Measurements from ENCODE around the gene DLG4. TPM values are rescaled to one million over a fixed set of nuclear protein-coding genes. Genes with fewer than 3 reads are reported as not detected.

Gene DLG4
- total RNA-seq, result 2.9 TPM
- under 1 TPM; 0.22 to 0.73 (median 0.42) TPM for polyA plus RNA-seq

- H3K27ac Mint-ChIP-seq, result peak within 1 kb of the TSS; percentile 91 to 97 (median 97)
- H3K36me3 Mint-ChIP-seq, result peaks cover 9% of the 10 kb centered on the region
- DNase-seq (peak; percentile 59 to 82 (median 65)), ATAC-seq (ENCODE audit: low read depth in 2 of 2) (peak; percentile 74 to 77)
- no peaks in the 10 kb centered on the region for H3K27me3 Mint-ChIP-seq
- H3K4me1 Mint-ChIP-seq, result peaks cover 0 to 58% (median 29%) of the 10 kb centered on the region in 4 donors
- no peaks in the 10 kb centered on the region for H3K27me3 ChIP-seq (ENCODE audit: control insufficient read depth, insufficient read depth, low read length)
- peak within 1 kb of the TSS; percentile 83 for H3K27ac ChIP-seq (ENCODE audit: insufficient read depth, low read length, poor library complexity, severe bottlenecking)
- H3K4me3 ChIP-seq (ENCODE audit: low read depth, low read length), result peak within 1 kb of the TSS; percentile 75
- H3K4me1 ChIP-seq (ENCODE audit: control insufficient read depth, insufficient read depth, low read length, poor library complexity, severe bottlenecking), result peaks cover 53% of the 10 kb centered on the region
- H3K36me3 ChIP-seq (ENCODE audit: control insufficient read depth, insufficient read depth, low read length), result peaks cover 23% of the 10 kb centered on the region
- H3K9me3 ChIP-seq (ENCODE audit: control insufficient read depth in 2 of 2, low read length in 2 of 2), result no peaks in the 10 kb centered on the region
- H3K9me3 Mint-ChIP-seq, result no peaks in the 10 kb centered on the region
- peak within 1 kb of the TSS; percentile 89 to 96 (median 94) for H3K4me3 Mint-ChIP-seq
Observed at GRCh38 chr17:7219812-7220592, at the start of gene DLG4, which contains the start of gene ACADVL. DLG4 (minus strand) TSS chr17:7219836. ACADVL (plus strand) TSS chr17:7219938; CDS start chr17:7219985, 47 bp downstream.

GRCh38 chr17:7266784-7267183 lies 47.1 kb upstream of the DLG4 start:
- Histone ChIP-seq H3K27ac (ENCODE audit: insufficient read depth, low read length, poor library complexity, severe bottlenecking) (no peak overlapping the region), H3K36me3 (ENCODE audit: control insufficient read depth, insufficient read depth, low read length) (no peaks in the 10 kb centered on the region), H3K4me1 (ENCODE audit: control insufficient read depth, insufficient read depth, low read length, poor library complexity, severe bottlenecking) (peaks cover 19% of the 10 kb centered on the region), H3K4me3 (ENCODE audit: low read depth, low read length) (no peak overlapping the region), H3K9me3 (ENCODE audit: control insufficient read depth in 2 of 2, low read length in 2 of 2) (no peaks in the 10 kb centered on the region), H3K27me3 (ENCODE audit: control insufficient read depth, insufficient read depth, low read length) (peaks cover 6% of the 10 kb centered on the region)
- ATAC-seq (ENCODE audit: low read depth in 2 of 2) (no peak), DNase-seq (no peak)
- H3K27ac Mint-ChIP-seq, result peak overlapping the region in 2 of 3 donors; percentile 20 to 78
- H3K4me3 Mint-ChIP-seq, result peak overlapping the region in 1 of 4 donors; percentile 67
- H3K36me3 Mint-ChIP-seq, result no peaks in the 10 kb centered on the region
- peaks cover 41% of the 10 kb centered on the region for H3K27me3 Mint-ChIP-seq
- peaks cover 5 to 24% (median 12%) of the 10 kb centered on the region in 4 donors for H3K4me1 Mint-ChIP-seq
- peaks cover 0 to 2% (median 0%) of the 10 kb centered on the region in 7 donors for H3K9me3 Mint-ChIP-seq

- Mint-ChIP-seq H3K36me3 (no peaks in the 10 kb centered on the region), H3K27ac (no peak overlapping the region), H3K4me3 (peak overlapping the region; percentile 27 to 90 (median 66)), H3K4me1 (peaks cover 5 to 32% (median 13%) of the 10 kb centered on the region in 4 donors), H3K27me3 (peaks cover 33% of the 10 kb centered on the region), H3K9me3 (peaks cover 0 to 2% (median 0%) of the 10 kb centered on the region in 7 donors)
- Histone ChIP-seq H3K27me3 (ENCODE audit: control insufficient read depth, insufficient read depth, low read length) (peaks cover 6% of the 10 kb centered on the region), H3K27ac (ENCODE audit: insufficient read depth, low read length, poor library complexity, severe bottlenecking) (no peak overlapping the region), H3K4me1 (ENCODE audit: control insufficient read depth, insufficient read depth, low read length, poor library complexity, severe bottlenecking) (peaks cover 34% of the 10 kb centered on the region), H3K9me3 (ENCODE audit: control insufficient read depth in 2 of 2, low read length in 2 of 2) (no peaks in the 10 kb centered on the region), H3K36me3 (ENCODE audit: control insufficient read depth, insufficient read depth, low read length) (peaks cover 5% of the 10 kb centered on the region), H3K4me3 (ENCODE audit: low read depth, low read length) (no peak overlapping the region)
- ATAC-seq (ENCODE audit: low read depth in 2 of 2), result no peak
- DNase-seq, result no peak
Observed at GRCh38 chr17:7263801-7264078, 44.1 kb upstream of the DLG4 start.

- H3K4me1 Mint-ChIP-seq, result peaks cover 5 to 32% (median 13%) of the 10 kb centered on the region in 4 donors
- Histone ChIP-seq H3K4me1 (ENCODE audit: control insufficient read depth, insufficient read depth, low read length, poor library complexity, severe bottlenecking) (peaks cover 34% of the 10 kb centered on the region), H3K9me3 (ENCODE audit: control insufficient read depth in 2 of 2, low read length in 2 of 2) (no peaks in the 10 kb centered on the region), H3K27me3 (ENCODE audit: control insufficient read depth, insufficient read depth, low read length) (peaks cover 6% of the 10 kb centered on the region), H3K27ac (ENCODE audit: insufficient read depth, low read length, poor library complexity, severe bottlenecking) (no peak overlapping the region), H3K36me3 (ENCODE audit: control insufficient read depth, insufficient read depth, low read length) (peaks cover 6% of the 10 kb centered on the region), H3K4me3 (ENCODE audit: low read depth, low read length) (no peak overlapping the region)
- H3K36me3 Mint-ChIP-seq, result no peaks in the 10 kb centered on the region
- peak overlapping the region; percentile 58 to 90 (median 72) for H3K4me3 Mint-ChIP-seq
- peaks cover 33% of the 10 kb centered on the region for H3K27me3 Mint-ChIP-seq
- no peak for DNase-seq
- ATAC-seq (ENCODE audit: low read depth in 2 of 2), result peak in 1 of 2 donors; percentile 26
- peak overlapping the region in 2 of 3 donors; percentile 26 to 42 for H3K27ac Mint-ChIP-seq
- H3K9me3 Mint-ChIP-seq, result peaks cover 0 to 2% (median 0%) of the 10 kb centered on the region in 7 donors
Observed at GRCh38 chr17:7262935-7263800, 43.5 kb upstream of the DLG4 start.

GRCh38 chr17:7262192-7262934 lies 42.7 kb upstream of the DLG4 start, which contains the start of gene CLDN7:
CLDN7 (minus strand) TSS chr17:7262478; CDS start chr17:7262043, 435 bp downstream.
- DNase-seq, result no peak
- Histone ChIP-seq H3K9me3 (ENCODE audit: control insufficient read depth in 2 of 2, low read length in 2 of 2) (no peaks in the 10 kb centered on the region), H3K36me3 (ENCODE audit: control insufficient read depth, insufficient read depth, low read length) (peaks cover 7% of the 10 kb centered on the region), H3K27me3 (ENCODE audit: control insufficient read depth, insufficient read depth, low read length) (peaks cover 6% of the 10 kb centered on the region), H3K4me1 (ENCODE audit: control insufficient read depth, insufficient read depth, low read length, poor library complexity, severe bottlenecking) (peaks cover 34% of the 10 kb centered on the region), H3K4me3 (ENCODE audit: low read depth, low read length) (no peak within 1 kb of the TSS), H3K27ac (ENCODE audit: insufficient read depth, low read length, poor library complexity, severe bottlenecking) (no peak within 1 kb of the TSS)
- no peaks in the 10 kb centered on the region for H3K36me3 Mint-ChIP-seq
- peaks cover 33% of the 10 kb centered on the region for H3K27me3 Mint-ChIP-seq
- H3K9me3 Mint-ChIP-seq, result peaks cover 0 to 2% (median 0%) of the 10 kb centered on the region in 7 donors
- peak within 1 kb of the TSS in 2 of 3 donors; percentile 26 to 42 for H3K27ac Mint-ChIP-seq
- H3K4me3 Mint-ChIP-seq, result peak within 1 kb of the TSS; percentile 69 to 90 (median 74)
- H3K4me1 Mint-ChIP-seq, result peaks cover 5 to 32% (median 13%) of the 10 kb centered on the region in 4 donors
- no peak for ATAC-seq (ENCODE audit: low read depth in 2 of 2)

- peaks cover 6% of the 10 kb centered on the region for H3K27me3 ChIP-seq (ENCODE audit: control insufficient read depth, insufficient read depth, low read length)
- Mint-ChIP-seq H3K27me3 (peaks cover 30% of the 10 kb centered on the region), H3K4me1 (peaks cover 5 to 31% (median 13%) of the 10 kb centered on the region in 4 donors), H3K4me3 (peak overlapping the region; percentile 69 to 81 (median 74)), H3K27ac (no peak overlapping the region), H3K9me3 (no peaks in the 10 kb centered on the region), H3K36me3 (peaks cover 3% of the 10 kb centered on the region)
- peaks cover 34% of the 10 kb centered on the region for H3K4me1 ChIP-seq (ENCODE audit: control insufficient read depth, insufficient read depth, low read length, poor library complexity, severe bottlenecking)
- peaks cover 13% of the 10 kb centered on the region for H3K36me3 ChIP-seq (ENCODE audit: control insufficient read depth, insufficient read depth, low read length)
- H3K4me3 ChIP-seq (ENCODE audit: low read depth, low read length), result no peak overlapping the region
- H3K27ac ChIP-seq (ENCODE audit: insufficient read depth, low read length, poor library complexity, severe bottlenecking), result peak overlapping the region; percentile 5
- ATAC-seq (ENCODE audit: low read depth in 2 of 2) (peak; percentile 52 to 66), DNase-seq (peak in 2 of 3 donors; percentile 33 to 52)
- no peaks in the 10 kb centered on the region for H3K9me3 ChIP-seq (ENCODE audit: control insufficient read depth in 2 of 2, low read length in 2 of 2)
Observed at GRCh38 chr17:7261379-7262191, 41.9 kb upstream of the DLG4 start.

Data from CD4-positive, CD25-positive, alpha-beta regulatory T cell (primary cell).